Adrenal gland (tissue), 5 donors: ENCODE data around the gene DAZAP1.

ENCODE experiments used
- POLR2A ChIP-seq, 2 donors: fragments of 450-650 bp; IDR thresholded peaks; one replicate each; pipeline ENCODE4 v1.6.1; 2017; ENCODE audit warnings: antibody characterized with exemption in 2 of 2, mild to moderate bottlenecking in 2 of 2, moderate library complexity in 1 of 2
- TF ChIP-seq, protein P1 (sequence below), 6 experiments: fragments of 450-650 bp in 4 of 6; fragments of 200-600 bp in 2 of 6; sonication (generic) in 1 of 6; IDR thresholded peaks; 1 replicate in 5 of 6; 2 replicates in 1 of 6; pipeline versions ENCODE4 v1.5.1 to v1.8.0; 2016 to 2021; ENCODE audit warnings: antibody characterized with exemption in 6 of 6, mild to moderate bottlenecking in 2 of 6, moderate library complexity in 1 of 6
- donor health status: DM: no; HTN: no; CAD: no.

DNA sequence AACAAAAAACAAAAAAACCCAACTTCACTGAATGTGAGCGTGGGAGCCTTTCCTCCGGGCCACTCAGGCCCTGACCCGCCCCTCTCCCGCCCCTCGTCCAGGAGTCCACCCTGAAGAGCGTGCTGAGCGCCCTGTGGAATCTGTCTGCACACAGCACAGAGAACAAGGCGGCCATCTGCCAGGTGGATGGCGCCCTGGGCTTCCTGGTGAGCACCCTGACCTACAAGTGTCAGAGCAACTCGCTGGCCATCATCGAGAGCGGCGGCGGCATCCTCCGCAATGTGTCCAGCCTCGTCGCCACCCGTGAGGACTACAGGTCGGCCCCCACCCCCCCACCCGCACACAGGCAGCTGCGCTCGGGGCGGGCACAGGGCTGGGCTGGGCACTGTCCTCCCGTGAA is 54.5 kb downstream of the DAZAP1 start:
- TF ChIP-seq POLR2A (IDR thresholded peaks at IDR 0.05): no peak
- TF ChIP-seq, protein P1, sequence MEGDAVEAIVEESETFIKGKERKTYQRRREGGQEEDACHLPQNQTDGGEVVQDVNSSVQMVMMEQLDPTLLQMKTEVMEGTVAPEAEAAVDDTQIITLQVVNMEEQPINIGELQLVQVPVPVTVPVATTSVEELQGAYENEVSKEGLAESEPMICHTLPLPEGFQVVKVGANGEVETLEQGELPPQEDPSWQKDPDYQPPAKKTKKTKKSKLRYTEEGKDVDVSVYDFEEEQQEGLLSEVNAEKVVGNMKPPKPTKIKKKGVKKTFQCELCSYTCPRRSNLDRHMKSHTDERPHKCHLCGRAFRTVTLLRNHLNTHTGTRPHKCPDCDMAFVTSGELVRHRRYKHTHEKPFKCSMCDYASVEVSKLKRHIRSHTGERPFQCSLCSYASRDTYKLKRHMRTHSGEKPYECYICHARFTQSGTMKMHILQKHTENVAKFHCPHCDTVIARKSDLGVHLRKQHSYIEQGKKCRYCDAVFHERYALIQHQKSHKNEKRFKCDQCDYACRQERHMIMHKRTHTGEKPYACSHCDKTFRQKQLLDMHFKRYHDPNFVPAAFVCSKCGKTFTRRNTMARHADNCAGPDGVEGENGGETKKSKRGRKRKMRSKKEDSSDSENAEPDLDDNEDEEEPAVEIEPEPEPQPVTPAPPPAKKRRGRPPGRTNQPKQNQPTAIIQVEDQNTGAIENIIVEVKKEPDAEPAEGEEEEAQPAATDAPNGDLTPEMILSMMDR (IDR thresholded peaks at IDR 0.05): no peak
